ENCODE measurements around the gene C2.
"Not testable (repeated sequence)": the region's sequence is repeated elsewhere in the genome, so short reads cannot be mapped to it uniquely, and the experiment has no call there.

C2 gene

GRCh38 chr6:31928672-31928939 is 1.1 kb downstream of the C2 start:
- H3K4me3 Mint-ChIP-seq = no peak overlapping the region

GRCh38 chr6:31930962-31931361 is 3.4 kb downstream of the C2 start:
- Mint-ChIP-seq H3K27me3 (ENCODE audit: low read depth) (peaks cover 3% of the 10 kb centered on the region), H3K4me1 (ENCODE audit: low read depth) (no peaks in the 10 kb centered on the region), H3K27ac (no peak overlapping the region), H3K9me3 (no peaks in the 10 kb centered on the region), H3K4me3 (no peak overlapping the region), H3K36me3 (ENCODE audit: low read depth) (no peaks in the 10 kb centered on the region)

More at GRCh38 chr6:31928672-31928939, 1.1 kb downstream of the C2 start:
- Mint-ChIP-seq H3K9me3 (no peaks in the 10 kb centered on the region), H3K27me3 (ENCODE audit: low read depth) (no peaks in the 10 kb centered on the region), H3K27ac (no peak overlapping the region), H3K36me3 (ENCODE audit: low read depth) (no peaks in the 10 kb centered on the region), H3K4me1 (ENCODE audit: low read depth) (no peaks in the 10 kb centered on the region)

GRCh38 chr6:31932137-31932536 is 4.6 kb downstream of the C2 start:
- not testable (repeated sequence) for H3K4me3 Mint-ChIP-seq; H3K9me3 Mint-ChIP-seq; H3K4me1 Mint-ChIP-seq (ENCODE audit: low read depth); H3K36me3 Mint-ChIP-seq (ENCODE audit: low read depth); H3K27me3 Mint-ChIP-seq (ENCODE audit: low read depth); H3K27ac Mint-ChIP-seq

GRCh38 chr6:31933537-31933936 is 6.0 kb downstream of the C2 start:
- Mint-ChIP-seq H3K4me3 (no peak overlapping the region), H3K27me3 (ENCODE audit: low read depth) (peaks cover 3% of the 10 kb centered on the region), H3K9me3 (no peaks in the 10 kb centered on the region), H3K4me1 (ENCODE audit: low read depth) (no peaks in the 10 kb centered on the region), H3K27ac (no peak overlapping the region), H3K36me3 (ENCODE audit: low read depth) (no peaks in the 10 kb centered on the region)

GRCh38 chr6:31935021-31935420 is 7.5 kb downstream of the C2 start:
- Mint-ChIP-seq H3K36me3 (ENCODE audit: low read depth) (no peaks in the 10 kb centered on the region), H3K27me3 (ENCODE audit: low read depth) (peaks cover 3% of the 10 kb centered on the region), H3K27ac (no peak overlapping the region), H3K4me1 (ENCODE audit: low read depth) (no peaks in the 10 kb centered on the region), H3K9me3 (no peaks in the 10 kb centered on the region), H3K4me3 (no peak overlapping the region)

GRCh38 chr6:31935823-31936222 is 8.3 kb downstream of the C2 start:
- peaks cover 3% of the 10 kb centered on the region for H3K27me3 Mint-ChIP-seq (ENCODE audit: low read depth)
- no peaks in the 10 kb centered on the region for H3K36me3 Mint-ChIP-seq (ENCODE audit: low read depth)
- H3K27ac Mint-ChIP-seq = no peak overlapping the region
- H3K4me1 Mint-ChIP-seq (ENCODE audit: low read depth) = no peaks in the 10 kb centered on the region
- H3K9me3 Mint-ChIP-seq = no peaks in the 10 kb centered on the region
- H3K4me3 Mint-ChIP-seq = no peak overlapping the region

- Mint-ChIP-seq H3K4me3 (no peak overlapping the region), H3K9me3 (no peaks in the 10 kb centered on the region), H3K36me3 (ENCODE audit: low read depth) (no peaks in the 10 kb centered on the region), H3K4me1 (ENCODE audit: low read depth) (peaks cover under 1% of the 10 kb centered on the region), H3K27me3 (ENCODE audit: low read depth) (peaks cover 3% of the 10 kb centered on the region), H3K27ac (no peak overlapping the region)
These were observed 12.7 kb downstream of the C2 start for GRCh38 chr6:31940256-31940664.

- no peaks in the 10 kb centered on the region for H3K27me3 Mint-ChIP-seq (ENCODE audit: low read depth)
- H3K9me3 Mint-ChIP-seq = no peaks in the 10 kb centered on the region
- no peaks in the 10 kb centered on the region for H3K36me3 Mint-ChIP-seq (ENCODE audit: low read depth)
- H3K4me1 Mint-ChIP-seq (ENCODE audit: low read depth) = peaks cover 7% of the 10 kb centered on the region
- no peak overlapping the region for H3K27ac Mint-ChIP-seq
- H3K4me3 Mint-ChIP-seq = no peak overlapping the region
These were observed 16.2 kb downstream of the C2 start for GRCh38 chr6:31943742-31944141.

GRCh38 chr6:31945154-31945506 is 17.6 kb downstream of the C2 start:
- Mint-ChIP-seq H3K27ac (no peak overlapping the region), H3K4me3 (no peak overlapping the region), H3K36me3 (ENCODE audit: low read depth) (peaks cover under 1% of the 10 kb centered on the region), H3K4me1 (ENCODE audit: low read depth) (peaks cover 7% of the 10 kb centered on the region), H3K27me3 (ENCODE audit: low read depth) (no peaks in the 10 kb centered on the region), H3K9me3 (no peaks in the 10 kb centered on the region)

GRCh38 chr6:31945507-31946369 is 18.2 kb downstream of the C2 start, which contains the start of gene CFB:
Gene CFB (plus strand): TSS chr6:31946095. CDS start chr6:31946222, 127 bp downstream.
- Mint-ChIP-seq H3K27me3 (ENCODE audit: low read depth) (no peaks in the 10 kb centered on the region), H3K4me1 (ENCODE audit: low read depth) (peaks cover 7% of the 10 kb centered on the region), H3K27ac (no peak within 1 kb of the TSS), H3K36me3 (ENCODE audit: low read depth) (peaks cover 2% of the 10 kb centered on the region), H3K9me3 (no peaks in the 10 kb centered on the region), H3K4me3 (no peak within 1 kb of the TSS)

- Mint-ChIP-seq H3K4me1 (ENCODE audit: low read depth) (peaks cover 7% of the 10 kb centered on the region), H3K4me3 (no peak overlapping the region), H3K27ac (no peak overlapping the region), H3K9me3 (no peaks in the 10 kb centered on the region), H3K27me3 (ENCODE audit: low read depth) (no peaks in the 10 kb centered on the region), H3K36me3 (ENCODE audit: low read depth) (peaks cover 5% of the 10 kb centered on the region)
These were observed 18.9 kb downstream of the C2 start for GRCh38 chr6:31946370-31946885.

GRCh38 chr6:31947070-31947675 is 19.7 kb downstream of the C2 start:
- Mint-ChIP-seq H3K9me3 (no peaks in the 10 kb centered on the region), H3K27me3 (ENCODE audit: low read depth) (no peaks in the 10 kb centered on the region), H3K27ac (no peak overlapping the region), H3K36me3 (ENCODE audit: low read depth) (peaks cover 5% of the 10 kb centered on the region), H3K4me3 (no peak overlapping the region), H3K4me1 (ENCODE audit: low read depth) (peaks cover 7% of the 10 kb centered on the region)

- H3K4me1 Mint-ChIP-seq (ENCODE audit: low read depth) = peaks cover 7% of the 10 kb centered on the region
- H3K9me3 Mint-ChIP-seq = no peaks in the 10 kb centered on the region
- H3K4me3 Mint-ChIP-seq = no peak overlapping the region
- H3K27me3 Mint-ChIP-seq (ENCODE audit: low read depth) = no peaks in the 10 kb centered on the region
- H3K27ac Mint-ChIP-seq = no peak overlapping the region
- peaks cover 8% of the 10 kb centered on the region for H3K36me3 Mint-ChIP-seq (ENCODE audit: low read depth)
These were observed 20.3 kb downstream of the C2 start for GRCh38 chr6:31947864-31948263.

- Mint-ChIP-seq H3K4me1 (ENCODE audit: low read depth) (peaks cover 7% of the 10 kb centered on the region), H3K36me3 (ENCODE audit: low read depth) (peaks cover 12% of the 10 kb centered on the region), H3K27me3 (ENCODE audit: low read depth) (no peaks in the 10 kb centered on the region), H3K4me3 (no peak overlapping the region), H3K27ac (no peak overlapping the region), H3K9me3 (no peaks in the 10 kb centered on the region)
These were observed 20.8 kb downstream of the C2 start for GRCh38 chr6:31948306-31948705.

GRCh38 chr6:31948753-31949413 is 21.4 kb downstream of the C2 start:
- Mint-ChIP-seq H3K4me3 (no peak overlapping the region), H3K27me3 (ENCODE audit: low read depth) (no peaks in the 10 kb centered on the region), H3K27ac (no peak overlapping the region), H3K9me3 (no peaks in the 10 kb centered on the region), H3K4me1 (ENCODE audit: low read depth) (peaks cover 7% of the 10 kb centered on the region), H3K36me3 (ENCODE audit: low read depth) (peaks cover 18% of the 10 kb centered on the region)
